K562 (cell line): ENCODE measurements around the gene GDF11. TPM values are rescaled to one million over a fixed set of nuclear protein-coding genes. Genes with fewer than 3 reads are reported as not detected.

ENCODE experiments used
- ATF2 ChIP-seq: sonication (generic); formaldehyde crosslinking; IDR thresholded peaks from 2 replicates; pipeline ENCODE4 v1.8.1; 2022; ENCODE audit warnings: missing genetic modification reagents
- CBX1 ChIP-seq: sonication (generic); IDR thresholded peaks from 2 replicates; pipeline ENCODE4 v1.6.1; 2016; ENCODE audit warnings: antibody characterized with exemption, low read depth, mild to moderate bottlenecking
- EHMT2 ChIP-seq: fragments of 450-650 bp; IDR thresholded peaks from 2 replicates; pipeline ENCODE4 v1.6.1; 2018; ENCODE audit warnings: antibody characterized with exemption
- ELF2 ChIP-seq: fragments of 250-450 bp; sonication (Bioruptor Pico); IDR thresholded peaks from 2 replicates; pipeline ENCODE4 v1.5.0; 2021; ENCODE audit warnings: mild to moderate bottlenecking
- EP300 ChIP-seq: IDR thresholded peaks from 2 replicates; pipeline ENCODE4 v1.6.1; 2012; ENCODE audit warnings: low read length, improper control_type of control experiment
- ERF ChIP-seq: fragments of 450-650 bp; formaldehyde crosslinking; IDR thresholded peaks from 2 replicates; pipeline ENCODE4 v1.4.0; 2020; ENCODE audit warnings: mild to moderate bottlenecking, mixed read lengths
- FOXK1 ChIP-seq: sonication (generic); formaldehyde crosslinking; IDR thresholded peaks from 2 replicates; pipeline ENCODE4 v1.8.0; 2022; ENCODE audit warnings: missing genetic modification reagents, mild to moderate bottlenecking, borderline replicate concordance
- FOXP4 ChIP-seq: sonication (generic); formaldehyde crosslinking; IDR thresholded peaks from 2 replicates; pipeline ENCODE4 v1.8.0; 2022; ENCODE audit warnings: mild to moderate bottlenecking, missing genetic modification reagents, borderline replicate concordance
- MEF2A ChIP-seq: IDR thresholded peaks from 2 replicates; pipeline ENCODE4 v1.6.1; 2011; ENCODE audit warnings: low read depth, mild to moderate bottlenecking, low read length, moderate library complexity; ENCODE audit not compliant: control insufficient read depth
- MITF ChIP-seq: IDR thresholded peaks from 2 replicates; pipeline ENCODE4 v1.6.1; 2014; ENCODE audit warnings: antibody characterized with exemption
- NR2C2 ChIP-seq, 2 experiments: fragments of 200-800 bp in 1 of 2; sonication (Bioruptor generic) in 1 of 2; sonication (generic) in 1 of 2; formaldehyde crosslinking in 1 of 2; IDR thresholded peaks; 2 replicates each; pipeline versions ENCODE4 v1.6.1 to v1.8.0; 2016 to 2022; ENCODE audit warnings: mild to moderate bottlenecking in 1 of 2, missing compliant biosample characterization in 1 of 2, missing genetic modification characterization in 1 of 2, missing genetic modification reagents in 1 of 2
- PHF8 ChIP-seq: fragments of 200-600 bp; sonication (generic); IDR thresholded peaks from 2 replicates; pipeline ENCODE4 v1.6.1; 2012; ENCODE audit warnings: mixed run types, mild to moderate bottlenecking, inconsistent platforms, low read length, moderate library complexity, borderline replicate concordance
- PRMT5 ChIP-seq: sonication (generic); formaldehyde crosslinking; IDR thresholded peaks from 2 replicates; pipeline ENCODE4 v1.5.0; 2020; ENCODE audit warnings: missing genetic modification reagents
- PTRF ChIP-seq: fragments of 450-650 bp; IDR thresholded peaks from 2 replicates; pipeline ENCODE4 v1.6.1; 2016; ENCODE audit warnings: mild to moderate bottlenecking, missing genetic modification characterization, missing compliant biosample characterization
- RB1 ChIP-seq: fragments of 450-650 bp; IDR thresholded peaks from 2 replicates; pipeline ENCODE4 v1.6.1; 2017; ENCODE audit warnings: low read depth, mild to moderate bottlenecking
- SUPT5H ChIP-seq: fragments of 450-650 bp; IDR thresholded peaks from 2 replicates; pipeline ENCODE4 v1.6.1; 2016
- TSC22D4 ChIP-seq: fragments of 450-650 bp; IDR thresholded peaks from 2 replicates; pipeline ENCODE4 v1.6.1; 2016; ENCODE audit warnings: missing genetic modification characterization, missing biosample characterization, control low read depth
- ZNF444 ChIP-seq: fragments of 250-450 bp; sonication (Bioruptor Pico); IDR thresholded peaks from 2 replicates; pipeline ENCODE4 v1.4.0; 2020; ENCODE audit warnings: mild to moderate bottlenecking, moderate library complexity
- ZNF699 ChIP-seq: fragments of 250-450 bp; sonication (Bioruptor Pico); IDR thresholded peaks from 2 replicates; pipeline ENCODE4 v1.8.0; 2021; ENCODE audit warnings: mild to moderate bottlenecking, moderate library complexity; ENCODE audit not compliant: insufficient replicate concordance
- polyA plus RNA-seq, 8 experiments: library from polyadenylated mRNA; depleted of rRNA in 4 of 8; stranded (reverse) in 5 of 8; unstranded in 3 of 8; fragments of >200 nt; fragmentation: Nextera tagmentation in 2 of 8; fragmentation: Illumina TruSeq in 1 of 8; extraction: Ambion mirVana in 2 of 8; extraction: Trizol in 1 of 8; gene quantifications; 2 replicates each; pipeline versions ENCODE4 v1.2.1 to v1.2.3, GENCODE V29; 2011 to 2014; ENCODE audit warnings: inconsistent platforms in 1 of 8, missing spikeins in 1 of 8
- total RNA-seq, 7 experiments: library from RNA; depleted of rRNA in 6 of 7; stranded (reverse); fragments of >200 nt in 6 of 7; fragmentation: Illumina TruSeq in 2 of 7; extraction: Trizol in 2 of 7; gene quantifications; 2 replicates each; pipeline versions ENCODE4 v1.2.1 to v1.2.3, GENCODE V29; 2011 to 2021; ENCODE audit warnings: low replicate concordance in 1 of 7
- TF ChIP-seq, protein P1 (sequence below): sonication (generic); formaldehyde crosslinking; IDR thresholded peaks from 2 replicates; pipeline ENCODE4 v1.8.0; 2022; ENCODE audit warnings: mild to moderate bottlenecking, missing genetic modification reagents
- TF ChIP-seq, protein P2 (sequence below): sonication (generic); formaldehyde crosslinking; IDR thresholded peaks from 2 replicates; pipeline ENCODE4 v1.8.1; 2022; ENCODE audit warnings: missing genetic modification reagents

Gene GDF11
- total and polyA plus RNA-seq, 9 of the 15 experiments (the other 6 are each of a cell fraction or from before 2014, with no cell fraction given): 1.4 to 15.7 (median 4.8) TPM

DNA sequence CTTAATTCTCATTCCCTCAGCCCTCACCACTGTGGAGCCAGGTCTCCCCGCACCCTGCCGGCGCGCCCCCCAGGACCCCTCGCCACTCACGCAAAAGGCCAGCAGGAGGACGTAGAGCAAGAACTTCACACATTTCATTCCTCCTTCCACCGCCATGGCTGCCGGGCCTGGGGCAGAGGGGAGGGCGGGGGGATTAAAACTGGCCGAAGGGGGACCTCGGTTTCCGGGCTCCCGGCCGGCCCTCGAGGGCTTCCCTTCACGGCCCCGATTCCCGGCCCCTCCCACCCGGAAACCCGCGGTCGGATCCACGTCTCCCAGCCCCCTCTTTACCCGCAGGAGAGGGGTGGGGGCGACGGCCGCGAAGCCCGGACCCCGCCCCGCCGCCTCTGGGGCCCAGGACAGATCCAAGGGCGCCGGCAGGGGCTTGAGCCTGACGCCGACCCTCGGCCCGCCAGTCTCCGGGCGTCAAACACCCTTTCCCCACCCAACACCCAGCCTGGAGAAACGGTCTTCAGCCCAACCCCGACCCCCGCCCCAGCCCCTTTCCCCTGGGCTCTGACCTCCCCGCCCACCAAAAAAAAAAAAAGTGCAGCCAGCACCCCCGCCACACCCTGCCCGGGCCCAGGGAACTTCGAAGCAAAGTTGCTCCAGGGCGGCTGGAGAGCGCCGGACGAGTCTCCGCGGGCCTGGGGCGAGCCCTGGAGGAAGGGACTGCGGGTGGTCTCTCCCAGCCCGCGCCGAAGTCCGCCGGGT, 14.6 kb upstream of the GDF11 start (continued):
- TF ChIP-seq FOXP4 (CRISPR knock-in tag) (no peak), TSC22D4 (tag) (no peak), SUPT5H (peak; percentile 10; the same call in 1 of the 2 replicates), ELF2 (CRISPR knock-in tag) (0 out of 2 replicates have a peak, but pooled peaks have one; percentile 52), NR2C2 (CRISPR knock-in tag; IDR thresholded peaks at IDR 0.05) (no peak), NR2C2 (tag; IDR thresholded peaks at IDR 0.05) (peak; percentile 7; the same call in 1 of the 2 replicates), ZNF444 (CRISPR knock-in tag) (no peak), FOXK1 (no peak), ERF (CRISPR knock-in tag) (no peak), MEF2A (no peak), MITF (no peak), EHMT2 (no peak), EP300 (no peak), PHF8 (peak; percentile 63; the same call in 1 of the 2 replicates), RB1 (no peak), PTRF (tag) (no peak), ZNF699 (CRISPR knock-in tag) (no peak), ATF2 (CRISPR knock-in tag) (no peak), PRMT5 (CRISPR knock-in tag) (no peak), CBX1 (no peak)
- TF ChIP-seq, protein P1, sequence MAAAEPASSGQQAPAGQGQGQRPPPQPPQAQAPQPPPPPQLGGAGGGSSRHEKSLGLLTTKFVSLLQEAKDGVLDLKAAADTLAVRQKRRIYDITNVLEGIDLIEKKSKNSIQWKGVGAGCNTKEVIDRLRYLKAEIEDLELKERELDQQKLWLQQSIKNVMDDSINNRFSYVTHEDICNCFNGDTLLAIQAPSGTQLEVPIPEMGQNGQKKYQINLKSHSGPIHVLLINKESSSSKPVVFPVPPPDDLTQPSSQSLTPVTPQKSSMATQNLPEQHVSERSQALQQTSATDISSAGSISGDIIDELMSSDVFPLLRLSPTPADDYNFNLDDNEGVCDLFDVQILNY (CRISPR knock-in tag): no peak
- TF ChIP-seq, protein P2, sequence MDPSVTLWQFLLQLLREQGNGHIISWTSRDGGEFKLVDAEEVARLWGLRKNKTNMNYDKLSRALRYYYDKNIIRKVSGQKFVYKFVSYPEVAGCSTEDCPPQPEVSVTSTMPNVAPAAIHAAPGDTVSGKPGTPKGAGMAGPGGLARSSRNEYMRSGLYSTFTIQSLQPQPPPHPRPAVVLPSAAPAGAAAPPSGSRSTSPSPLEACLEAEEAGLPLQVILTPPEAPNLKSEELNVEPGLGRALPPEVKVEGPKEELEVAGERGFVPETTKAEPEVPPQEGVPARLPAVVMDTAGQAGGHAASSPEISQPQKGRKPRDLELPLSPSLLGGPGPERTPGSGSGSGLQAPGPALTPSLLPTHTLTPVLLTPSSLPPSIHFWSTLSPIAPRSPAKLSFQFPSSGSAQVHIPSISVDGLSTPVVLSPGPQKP (CRISPR knock-in tag): no peak
